ENCODE data around the gene SUMO4.

DNA sequence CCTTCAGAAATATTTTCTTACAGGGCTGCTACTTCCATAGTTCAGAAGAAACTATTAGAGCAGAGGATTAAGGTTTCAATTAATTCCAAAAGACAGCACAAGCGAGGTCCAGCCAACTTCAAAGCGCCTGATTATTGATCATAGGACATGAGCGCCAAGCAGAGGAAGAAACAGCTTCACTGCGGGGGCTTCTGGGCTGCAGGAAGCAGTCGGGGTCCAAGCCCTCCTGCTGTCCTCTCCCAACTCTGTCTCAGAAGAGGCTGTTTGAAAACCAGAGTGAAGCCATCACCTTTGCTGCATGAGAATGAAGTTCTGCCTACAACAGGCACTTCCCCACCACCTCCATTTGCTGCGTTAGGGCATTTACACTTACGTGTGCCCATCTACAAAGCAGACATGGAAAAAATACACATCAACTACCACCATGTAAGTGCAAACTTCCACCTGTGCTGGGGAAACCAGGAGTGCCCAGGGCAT, 23.9 kb downstream of the SUMO4 start:
- TF ChIP-seq, protein P1, sequence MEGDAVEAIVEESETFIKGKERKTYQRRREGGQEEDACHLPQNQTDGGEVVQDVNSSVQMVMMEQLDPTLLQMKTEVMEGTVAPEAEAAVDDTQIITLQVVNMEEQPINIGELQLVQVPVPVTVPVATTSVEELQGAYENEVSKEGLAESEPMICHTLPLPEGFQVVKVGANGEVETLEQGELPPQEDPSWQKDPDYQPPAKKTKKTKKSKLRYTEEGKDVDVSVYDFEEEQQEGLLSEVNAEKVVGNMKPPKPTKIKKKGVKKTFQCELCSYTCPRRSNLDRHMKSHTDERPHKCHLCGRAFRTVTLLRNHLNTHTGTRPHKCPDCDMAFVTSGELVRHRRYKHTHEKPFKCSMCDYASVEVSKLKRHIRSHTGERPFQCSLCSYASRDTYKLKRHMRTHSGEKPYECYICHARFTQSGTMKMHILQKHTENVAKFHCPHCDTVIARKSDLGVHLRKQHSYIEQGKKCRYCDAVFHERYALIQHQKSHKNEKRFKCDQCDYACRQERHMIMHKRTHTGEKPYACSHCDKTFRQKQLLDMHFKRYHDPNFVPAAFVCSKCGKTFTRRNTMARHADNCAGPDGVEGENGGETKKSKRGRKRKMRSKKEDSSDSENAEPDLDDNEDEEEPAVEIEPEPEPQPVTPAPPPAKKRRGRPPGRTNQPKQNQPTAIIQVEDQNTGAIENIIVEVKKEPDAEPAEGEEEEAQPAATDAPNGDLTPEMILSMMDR (IDR thresholded peaks at IDR 0.05), result no peak
- TF ChIP-seq POLR2A (IDR thresholded peaks at IDR 0.05), result no peak

Measured in testis (tissue), 2 donors.